HL-60/S4 (cell line): ENCODE results near the gene UROS.

Experiments used
- in situ Hi-C: fragments of 300-500 bp; cut with MboI; formaldehyde crosslinking; loops from 2 replicates; pipeline ENCODE4 v1.14.3; 2022; ENCODE audit warnings: low sequenced_read_pairs

Gene UROS

GRCh38 chr10:125838802-125839575 is 15.9 kb upstream of the UROS start:
- in situ Hi-C loops = no loop called here

- in situ Hi-C loops = no loop called here
Observed at GRCh38 chr10:125836746-125837145, 13.7 kb upstream of the UROS start.

- in situ Hi-C loops = no loop called here
Observed at GRCh38 chr10:125828311-125828710, 5.3 kb upstream of the UROS start.

GRCh38 chr10:125827133-125827532 is 4.1 kb upstream of the UROS start:
- in situ Hi-C loops = no loop called here

- in situ Hi-C loops = no loop called here
Observed at GRCh38 chr10:125824736-125825135, 1.7 kb upstream of the UROS start.

GRCh38 chr10:125823663-125824251 is 699 bp upstream of the UROS start:
- in situ Hi-C loops = no loop called here

GRCh38 chr10:125820701-125821100 is 2.4 kb downstream of the UROS start:
- in situ Hi-C loops = no loop called here

- in situ Hi-C loops = no loop called here
Observed at GRCh38 chr10:125817337-125817946, 5.6 kb downstream of the UROS start.

- in situ Hi-C loops = no loop called here
Observed at GRCh38 chr10:125816548-125816947, 6.5 kb downstream of the UROS start.

GRCh38 chr10:125815764-125816163 is 7.3 kb downstream of the UROS start:
- in situ Hi-C loops = no loop called here

- in situ Hi-C loops = no loop called here
Observed at GRCh38 chr10:125812128-125812750, 10.8 kb downstream of the UROS start.

- in situ Hi-C loops = no loop called here
Observed at GRCh38 chr10:125811251-125811650, 11.8 kb downstream of the UROS start.

- in situ Hi-C loops = no loop called here
Observed at GRCh38 chr10:125808047-125808446, 15.0 kb downstream of the UROS start.

GRCh38 chr10:125802739-125803138 is 20.3 kb downstream of the UROS start:
- in situ Hi-C loops = no loop called here

- in situ Hi-C loops = no loop called here
Observed at GRCh38 chr10:125802131-125802530, 20.9 kb downstream of the UROS start.

- in situ Hi-C loops = no loop called here
Observed at GRCh38 chr10:125801574-125801973, 21.5 kb downstream of the UROS start.

- in situ Hi-C loops = no loop called here
Observed at GRCh38 chr10:125799451-125800182, 23.4 kb downstream of the UROS start.

- in situ Hi-C loops = no loop called here
Observed at GRCh38 chr10:125797994-125798662, 24.9 kb downstream of the UROS start.

GRCh38 chr10:125797424-125797823 is 25.6 kb downstream of the UROS start:
- in situ Hi-C loops = no loop called here

- in situ Hi-C loops = no loop called here
Observed at GRCh38 chr10:125795637-125796190, 27.3 kb downstream of the UROS start.
